Thyroid gland (tissue), 4 donors: ENCODE results near the gene PIP4P1. TPM values are rescaled to one million over a fixed set of nuclear protein-coding genes. Genes with fewer than 3 reads are reported as not detected.
A peak's percentile ranks its signal among the peaks of the same experiment; 100 is the strongest.

Source experiments
- DNase-seq, 2 donors: peaks; one replicate each; pipeline ENCODE4 v3.0.0-alpha.2; 2019
- H3K27ac ChIP-seq, 3 donors: fragments of 200-600 bp; sonication (generic); 1 replicate in 2 of 3; 2 replicates in 1 of 3; pipeline ENCODE4 v1.5.1; 2016 to 2019; ENCODE audit warnings: mild to moderate bottlenecking in 1 of 3, moderate library complexity in 1 of 3
- H3K27me3 ChIP-seq: fragments of 200-600 bp; sonication (generic); one replicate; pipeline ENCODE4 v1.5.1; 2019
- H3K36me3 ChIP-seq, 2 donors: fragments of 200-600 bp; sonication (generic); one replicate each; pipeline ENCODE4 v1.5.1; 2016 to 2019
- H3K4me1 ChIP-seq, 2 donors: fragments of 200-600 bp; sonication (generic); one replicate each; pipeline ENCODE4 v1.5.1; 2017 to 2019
- H3K4me3 ChIP-seq, 3 donors: fragments of 200-600 bp; sonication (generic); replicated peaks in 1 of 3; 1 replicate in 2 of 3; 2 replicates in 1 of 3; pipeline ENCODE4 v1.5.1; 2016; ENCODE audit warnings: mild to moderate bottlenecking in 1 of 3
- H3K9me3 ChIP-seq: fragments of 200-600 bp; sonication (generic); one replicate; pipeline ENCODE4 v1.5.1; 2017
- POLR2A ChIP-seq, 2 donors: fragments of 450-650 bp; IDR thresholded peaks; one replicate each; pipeline ENCODE4 v1.6.1; 2017; ENCODE audit warnings: antibody characterized with exemption in 2 of 2, mild to moderate bottlenecking in 2 of 2, moderate library complexity in 1 of 2
- WGBS, 2 donors: methylation state at CpG; one replicate each; pipeline ENCODE4 v1.1.5; 2017; 5-methylcytosine and 5-hydroxymethylcytosine counted together
- intact Hi-C: fragments of 100-400 bp; cut with DNase I; formaldehyde crosslinking; loops from one replicate; pipeline ENCODE4 v1.15.1; 2023
- total RNA-seq, 4 donors: library from RNA; depleted of rRNA; stranded (reverse); fragments of >200 nt; gene quantifications; one replicate each; pipeline ENCODE4 v1.2.3, GENCODE V29; 2016
- TF ChIP-seq, protein P1 (sequence below), 6 experiments: fragments of 200-600 bp in 3 of 6; fragments of 450-650 bp in 3 of 6; sonication (generic) in 3 of 6; IDR thresholded peaks; one replicate each; pipeline ENCODE4 v1.5.1; 2016 to 2019; ENCODE audit warnings: antibody characterized with exemption in 6 of 6, mild to moderate bottlenecking in 2 of 6, inconsistent platforms in 1 of 6, moderate library complexity in 1 of 6

The PIP4P1 gene
- total RNA-seq, 4 donors from 2014 or later, result 15.4 to 29.1 (median 23.1) TPM

- no peak for TF ChIP-seq POLR2A (IDR thresholded peaks at IDR 0.05)
- TF ChIP-seq, protein P1, sequence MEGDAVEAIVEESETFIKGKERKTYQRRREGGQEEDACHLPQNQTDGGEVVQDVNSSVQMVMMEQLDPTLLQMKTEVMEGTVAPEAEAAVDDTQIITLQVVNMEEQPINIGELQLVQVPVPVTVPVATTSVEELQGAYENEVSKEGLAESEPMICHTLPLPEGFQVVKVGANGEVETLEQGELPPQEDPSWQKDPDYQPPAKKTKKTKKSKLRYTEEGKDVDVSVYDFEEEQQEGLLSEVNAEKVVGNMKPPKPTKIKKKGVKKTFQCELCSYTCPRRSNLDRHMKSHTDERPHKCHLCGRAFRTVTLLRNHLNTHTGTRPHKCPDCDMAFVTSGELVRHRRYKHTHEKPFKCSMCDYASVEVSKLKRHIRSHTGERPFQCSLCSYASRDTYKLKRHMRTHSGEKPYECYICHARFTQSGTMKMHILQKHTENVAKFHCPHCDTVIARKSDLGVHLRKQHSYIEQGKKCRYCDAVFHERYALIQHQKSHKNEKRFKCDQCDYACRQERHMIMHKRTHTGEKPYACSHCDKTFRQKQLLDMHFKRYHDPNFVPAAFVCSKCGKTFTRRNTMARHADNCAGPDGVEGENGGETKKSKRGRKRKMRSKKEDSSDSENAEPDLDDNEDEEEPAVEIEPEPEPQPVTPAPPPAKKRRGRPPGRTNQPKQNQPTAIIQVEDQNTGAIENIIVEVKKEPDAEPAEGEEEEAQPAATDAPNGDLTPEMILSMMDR (IDR thresholded peaks at IDR 0.05), result no peak
- Histone ChIP-seq H3K4me3 (no peak overlapping the region), H3K36me3 (no peaks in the 10 kb centered on the region), H3K4me1 (peaks cover 7 to 14% of the 10 kb centered on the region in 2 donors), H3K9me3 (no peaks in the 10 kb centered on the region), H3K27ac (no peak overlapping the region), H3K27me3 (no peaks in the 10 kb centered on the region)
- 38 to 83% methylated on average over 2 of the region's 2 CpGs for WGBS, 2 donors
- DNase-seq, result no peak
- intact Hi-C loops, result no loop called here
These were observed 32.4 kb upstream of the PIP4P1 start for GRCh38 chr14:20493634-20494033.

DNA sequence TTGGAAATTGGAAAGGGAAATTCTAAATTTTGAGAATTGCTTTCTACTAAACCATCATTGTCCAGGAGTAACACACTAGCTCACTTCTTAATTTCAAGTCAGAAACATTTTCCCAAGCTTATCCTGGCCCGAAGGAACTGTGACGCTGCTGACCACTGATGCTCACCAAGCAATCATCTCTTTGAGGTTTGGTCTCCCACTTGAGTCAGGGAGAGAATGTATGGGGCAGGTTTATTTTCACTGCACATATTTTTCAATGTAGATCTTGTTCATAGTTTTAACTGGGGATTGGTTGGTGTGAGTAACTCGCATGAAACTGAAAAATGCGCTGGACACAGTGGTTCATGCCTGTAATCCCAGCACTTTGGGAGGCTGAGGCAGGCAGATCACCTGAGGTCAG, 31.3 kb upstream of the PIP4P1 start:
- intact Hi-C loops, result no loop called here

DNA sequence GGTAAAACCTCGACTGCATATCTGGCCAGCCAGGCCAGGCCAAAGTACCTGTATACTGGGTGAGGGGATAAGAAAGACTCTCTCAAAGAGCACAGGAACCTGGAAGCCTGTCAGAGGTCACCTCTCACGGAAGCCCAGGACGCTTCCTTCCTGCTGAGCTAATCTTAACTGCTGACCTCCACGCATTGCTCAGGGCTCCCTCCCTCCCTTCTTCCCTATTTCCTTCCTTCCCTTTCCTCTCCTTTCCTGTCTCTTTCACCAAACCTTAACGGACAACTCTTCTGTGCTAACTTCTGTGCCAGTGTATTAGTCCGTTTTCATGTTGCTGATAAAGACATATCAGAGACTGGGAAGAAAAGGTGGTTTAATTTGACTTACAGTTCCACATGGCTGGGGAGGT, 29.3 kb upstream of the PIP4P1 start:
- TF ChIP-seq, protein P1 (IDR thresholded peaks at IDR 0.05), result no peak
- no peak for TF ChIP-seq POLR2A (IDR thresholded peaks at IDR 0.05)
- DNase-seq, result no peak
- H3K4me1 ChIP-seq, result peaks cover 7 to 15% of the 10 kb centered on the region in 2 donors
- no peaks in the 10 kb centered on the region for H3K9me3 ChIP-seq
- WGBS, 2 donors, result 72 to 74% methylated on average over 6 of the region's 6 CpGs
- no peak overlapping the region for H3K4me3 ChIP-seq
- no peak overlapping the region for H3K27ac ChIP-seq
- intact Hi-C loops, result no loop called here
- H3K36me3 ChIP-seq, result no peaks in the 10 kb centered on the region
- H3K27me3 ChIP-seq, result no peaks in the 10 kb centered on the region

More for the DNA sequence above, 31.3 kb upstream of the PIP4P1 start:
- H3K27ac ChIP-seq, result no peak overlapping the region
- no peaks in the 10 kb centered on the region for H3K36me3 ChIP-seq
- DNase-seq, result no peak
- H3K4me1 ChIP-seq, result peaks cover 7 to 15% of the 10 kb centered on the region in 2 donors
- H3K4me3 ChIP-seq, result no peak overlapping the region
- TF ChIP-seq POLR2A (IDR thresholded peaks at IDR 0.05), result no peak
- TF ChIP-seq, protein P1 (IDR thresholded peaks at IDR 0.05), result no peak
- H3K27me3 ChIP-seq, result no peaks in the 10 kb centered on the region
- no peaks in the 10 kb centered on the region for H3K9me3 ChIP-seq
- 86 to 94% methylated on average over 4 of the region's 4 CpGs for WGBS, 2 donors

DNA sequence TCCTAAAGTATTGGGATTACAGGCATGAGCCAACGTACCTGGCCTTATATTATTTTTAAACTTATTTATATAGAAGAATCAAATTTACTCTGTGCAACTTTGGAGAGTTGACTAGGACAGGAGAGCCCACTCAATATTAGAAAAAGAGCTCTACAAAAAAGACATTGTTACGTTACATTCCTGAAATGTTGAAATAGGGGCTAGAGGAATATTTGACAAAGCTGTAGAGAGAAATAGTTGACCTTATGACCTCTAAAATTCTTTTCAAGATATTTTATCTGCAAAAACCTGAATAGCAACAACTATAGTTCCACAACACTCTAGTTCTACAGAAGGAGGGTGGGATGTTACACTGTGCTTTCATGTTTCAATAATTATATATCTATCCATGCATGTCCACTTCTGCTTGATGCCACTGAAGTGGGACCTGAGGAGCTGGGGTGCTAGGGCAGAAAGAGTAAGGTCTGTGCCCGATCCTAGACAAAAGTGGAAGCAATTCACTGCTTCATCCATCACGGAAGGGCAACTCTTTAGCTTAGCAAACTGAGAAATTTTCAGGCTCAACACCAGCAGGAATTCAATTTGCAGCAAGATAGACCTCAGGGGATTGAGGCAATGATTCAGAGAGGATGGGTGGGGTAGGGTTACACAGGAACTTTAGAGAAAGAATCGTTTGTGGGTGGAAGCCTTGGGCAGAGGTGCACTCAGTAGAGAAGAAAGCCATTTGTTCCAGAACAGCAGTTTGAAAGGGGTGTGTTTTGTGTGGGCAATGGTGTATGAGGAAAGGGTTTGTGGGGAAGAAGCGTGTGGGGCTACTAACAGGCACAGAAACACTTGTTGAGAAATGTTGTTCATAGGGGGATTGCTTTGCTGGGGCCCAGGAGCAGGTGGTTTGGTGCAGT, 28.1 kb upstream of the PIP4P1 start:
- Histone ChIP-seq H3K36me3 (no peaks in the 10 kb centered on the region), H3K9me3 (no peaks in the 10 kb centered on the region), H3K4me1 (peaks cover 7 to 15% of the 10 kb centered on the region in 2 donors), H3K27me3 (no peaks in the 10 kb centered on the region), H3K27ac (peak overlapping the region in 2 of 3 donors; percentile 18 to 36), H3K4me3 (no peak overlapping the region)
- no peak for DNase-seq
- 32 to 33% methylated on average over 6 of the region's 6 CpGs for WGBS, 2 donors
- no peak for TF ChIP-seq POLR2A (IDR thresholded peaks at IDR 0.05)
- TF ChIP-seq, protein P1 (IDR thresholded peaks at IDR 0.05), result no peak
- intact Hi-C loops, result no loop called here

DNA sequence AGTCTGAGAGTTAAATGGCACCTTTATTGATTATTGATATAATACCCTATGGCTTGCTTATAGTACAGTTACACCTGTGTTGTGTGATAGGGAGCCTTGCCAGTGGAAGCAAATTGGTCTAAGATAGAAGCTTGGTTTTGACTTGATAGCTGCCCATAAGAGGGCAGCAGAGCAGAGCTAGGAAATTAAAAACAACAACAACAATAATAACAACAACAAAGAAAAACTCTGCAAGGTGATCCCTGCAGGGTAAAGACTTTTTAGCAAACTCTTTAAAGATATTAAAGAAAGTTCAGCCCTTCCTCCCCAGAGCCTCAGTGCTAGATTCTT, 26.1 kb upstream of the PIP4P1 start:
- Histone ChIP-seq H3K27ac (no peak overlapping the region), H3K4me1 (peaks cover 7 to 15% of the 10 kb centered on the region in 2 donors), H3K27me3 (no peaks in the 10 kb centered on the region), H3K36me3 (no peaks in the 10 kb centered on the region), H3K4me3 (no peak overlapping the region), H3K9me3 (no peaks in the 10 kb centered on the region)
- intact Hi-C loops, result no loop called here
- TF ChIP-seq, protein P1 (IDR thresholded peaks at IDR 0.05), result no peak
- TF ChIP-seq POLR2A (IDR thresholded peaks at IDR 0.05), result no peak
- no peak for DNase-seq
